ENCODE data around the gene RNASEH1. TPM values are rescaled to one million over a fixed set of nuclear protein-coding genes. Genes with fewer than 3 reads are reported as not detected.
"Not testable (repeated sequence)": the region's sequence is repeated elsewhere in the genome, so short reads cannot be mapped to it uniquely, and the experiment has no call there.

Gene RNASEH1
- total RNA-seq, 1 donor from 2014 or later = 26.8 TPM

DNA sequence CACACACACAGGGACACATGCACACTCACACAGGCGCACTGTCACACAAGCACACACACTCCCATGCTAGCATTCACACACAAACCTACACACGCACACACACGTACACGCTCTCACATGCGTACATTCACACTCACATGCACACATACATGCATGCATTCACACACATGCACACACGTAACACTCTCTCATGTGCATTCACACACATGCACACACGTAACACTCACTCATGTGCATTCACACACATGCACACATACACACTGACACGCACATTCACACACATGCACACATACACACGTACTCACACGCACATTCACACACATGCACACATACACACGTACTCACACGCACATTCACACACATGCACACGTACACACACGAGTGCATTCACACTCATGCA is 55.1 kb downstream of the RNASEH1 start:
- H3K27ac ChIP-seq = no peak overlapping the region
- Mint-ChIP-seq H3K9me3 (no peaks in the 10 kb centered on the region), H3K36me3 (peaks cover 28% of the 10 kb centered on the region), H3K27ac (peak overlapping the region; percentile 17), H3K27me3 (ENCODE audit: insufficient read depth, low read depth) (peaks cover 2% of the 10 kb centered on the region), H3K4me1 (no peaks in the 10 kb centered on the region), H3K4me3 (no peak overlapping the region)
- H3F3A ChIP-seq (ENCODE audit: low read depth) = no peaks in the 10 kb centered on the region
- TF ChIP-seq EZH2phosphoT487 (IDR thresholded peaks at IDR 0.05) = no peak
- no peak overlapping the region for H3K4me3 ChIP-seq
- no peaks in the 10 kb centered on the region for H3K4me1 ChIP-seq
- no peak overlapping the region for H3K4me2 ChIP-seq
- H4K20me1 ChIP-seq (ENCODE audit: low read depth) = no peaks in the 10 kb centered on the region
- no peak overlapping the region for H2AFZ ChIP-seq (replicated peaks)
- no peak for DNase-seq (ENCODE audit: low spot score)
- H3K9me3 ChIP-seq (ENCODE audit: low read depth) = no peaks in the 10 kb centered on the region
- no peaks in the 10 kb centered on the region for H3K79me2 ChIP-seq (ENCODE audit: low read depth)
- H3K9ac ChIP-seq = no peak overlapping the region
- no peaks in the 10 kb centered on the region for H3K36me3 ChIP-seq
- H3K27me3 ChIP-seq = no peaks in the 10 kb centered on the region

DNA sequence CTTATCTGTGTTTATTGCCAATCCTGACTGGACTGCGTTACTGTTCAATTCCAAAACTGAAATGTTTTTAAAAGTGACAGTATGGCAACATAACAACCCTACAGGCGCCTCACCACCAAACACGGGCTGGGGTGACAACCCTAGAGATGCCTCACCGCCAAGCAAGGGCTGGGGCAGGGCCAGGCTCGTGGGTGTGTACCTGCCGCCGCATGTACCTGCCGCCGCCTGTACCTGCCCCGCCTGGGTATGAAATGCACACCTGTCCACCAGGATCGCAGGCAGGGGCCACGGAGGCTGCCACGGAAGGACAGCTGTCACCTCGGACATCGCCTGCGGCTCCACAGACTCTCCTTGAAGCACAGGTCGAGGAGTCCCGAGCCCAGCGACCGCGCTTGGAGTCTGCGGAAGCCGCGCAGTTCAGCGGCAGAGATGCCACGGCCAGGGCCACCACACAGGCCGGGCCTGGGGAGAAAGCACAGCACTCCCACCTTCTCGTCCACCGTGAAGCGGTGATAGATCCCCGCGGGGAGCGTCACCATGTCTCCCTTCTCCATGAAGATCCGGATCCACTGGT is 57.7 kb downstream of the RNASEH1 start:
- TF ChIP-seq, protein P1, sequence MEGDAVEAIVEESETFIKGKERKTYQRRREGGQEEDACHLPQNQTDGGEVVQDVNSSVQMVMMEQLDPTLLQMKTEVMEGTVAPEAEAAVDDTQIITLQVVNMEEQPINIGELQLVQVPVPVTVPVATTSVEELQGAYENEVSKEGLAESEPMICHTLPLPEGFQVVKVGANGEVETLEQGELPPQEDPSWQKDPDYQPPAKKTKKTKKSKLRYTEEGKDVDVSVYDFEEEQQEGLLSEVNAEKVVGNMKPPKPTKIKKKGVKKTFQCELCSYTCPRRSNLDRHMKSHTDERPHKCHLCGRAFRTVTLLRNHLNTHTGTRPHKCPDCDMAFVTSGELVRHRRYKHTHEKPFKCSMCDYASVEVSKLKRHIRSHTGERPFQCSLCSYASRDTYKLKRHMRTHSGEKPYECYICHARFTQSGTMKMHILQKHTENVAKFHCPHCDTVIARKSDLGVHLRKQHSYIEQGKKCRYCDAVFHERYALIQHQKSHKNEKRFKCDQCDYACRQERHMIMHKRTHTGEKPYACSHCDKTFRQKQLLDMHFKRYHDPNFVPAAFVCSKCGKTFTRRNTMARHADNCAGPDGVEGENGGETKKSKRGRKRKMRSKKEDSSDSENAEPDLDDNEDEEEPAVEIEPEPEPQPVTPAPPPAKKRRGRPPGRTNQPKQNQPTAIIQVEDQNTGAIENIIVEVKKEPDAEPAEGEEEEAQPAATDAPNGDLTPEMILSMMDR (IDR thresholded peaks at IDR 0.05) = no peak
- TF ChIP-seq EZH2 (IDR thresholded peaks at IDR 0.05) (no peak), EZH2phosphoT487 (IDR thresholded peaks at IDR 0.05) (no peak)
- Histone ChIP-seq H3K4me2 (no peak overlapping the region), H3K4me3 (no peak overlapping the region), H3K79me2 (ENCODE audit: low read depth) (no peaks in the 10 kb centered on the region), H3K27me3 (no peaks in the 10 kb centered on the region), H3K9ac (no peak overlapping the region), H3K9me3 (ENCODE audit: low read depth) (no peaks in the 10 kb centered on the region), H3K4me1 (no peaks in the 10 kb centered on the region), H2AFZ (replicated peaks) (no peak overlapping the region), H3K36me3 (no peaks in the 10 kb centered on the region), H3F3A (ENCODE audit: low read depth) (no peaks in the 10 kb centered on the region), H4K20me1 (ENCODE audit: low read depth) (no peaks in the 10 kb centered on the region), H3K27ac (no peak overlapping the region)
- Mint-ChIP-seq H3K27ac (no peak overlapping the region), H3K27me3 (ENCODE audit: insufficient read depth, low read depth) (peaks cover 2% of the 10 kb centered on the region), H3K4me1 (peaks cover 6% of the 10 kb centered on the region), H3K4me3 (no peak overlapping the region), H3K36me3 (peaks cover 25% of the 10 kb centered on the region), H3K9me3 (no peaks in the 10 kb centered on the region)
- no peak for DNase-seq (ENCODE audit: low spot score)

DNA sequence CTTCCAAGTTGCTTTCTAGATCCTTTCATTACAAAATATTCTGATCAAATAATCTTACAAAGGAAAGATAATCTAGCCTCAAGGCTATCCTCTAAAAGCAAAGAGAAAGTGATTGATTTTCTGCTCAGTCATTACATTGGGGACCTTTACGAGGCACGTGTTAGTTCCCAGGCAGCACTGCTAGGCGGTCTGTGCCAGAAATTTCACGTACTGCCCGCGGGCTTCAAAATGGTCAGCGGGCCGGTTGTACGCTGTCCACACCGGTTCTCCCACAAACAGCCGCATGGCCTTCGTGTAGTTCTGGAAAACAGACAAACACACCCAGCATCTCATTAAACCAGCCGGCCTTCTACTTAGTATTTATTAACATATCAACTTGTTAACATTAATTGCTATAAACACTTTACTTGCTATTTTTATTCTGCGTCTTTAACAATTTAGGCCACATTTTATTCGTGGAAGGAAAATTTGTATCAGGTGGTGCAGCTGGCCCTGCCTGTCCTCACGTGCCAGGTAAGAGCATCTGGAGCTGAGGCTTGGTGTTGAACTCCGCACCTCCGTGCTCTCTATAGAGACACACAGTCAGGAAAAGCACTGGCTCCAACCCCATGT is 59.2 kb downstream of the RNASEH1 start:
- Histone ChIP-seq H3K4me3 (no peak overlapping the region), H3K4me2 (no peak overlapping the region), H4K20me1 (ENCODE audit: low read depth) (no peaks in the 10 kb centered on the region), H3K9ac (no peak overlapping the region), H3K4me1 (peaks cover 2% of the 10 kb centered on the region), H3K79me2 (ENCODE audit: low read depth) (no peaks in the 10 kb centered on the region), H2AFZ (replicated peaks) (no peak overlapping the region), H3F3A (ENCODE audit: low read depth) (peaks cover 5% of the 10 kb centered on the region), H3K36me3 (no peaks in the 10 kb centered on the region), H3K27ac (no peak overlapping the region), H3K27me3 (no peaks in the 10 kb centered on the region), H3K9me3 (ENCODE audit: low read depth) (no peaks in the 10 kb centered on the region)
- TF ChIP-seq, protein P1 (IDR thresholded peaks at IDR 0.05) = no peak
- no peak for TF ChIP-seq EZH2phosphoT487 (IDR thresholded peaks at IDR 0.05)
- H3K4me1 Mint-ChIP-seq = peaks cover 17% of the 10 kb centered on the region
- DNase-seq (ENCODE audit: low spot score) = no peak
- no peak overlapping the region for H3K27ac Mint-ChIP-seq
- no peaks in the 10 kb centered on the region for H3K27me3 Mint-ChIP-seq (ENCODE audit: insufficient read depth, low read depth)
- H3K9me3 Mint-ChIP-seq = no peaks in the 10 kb centered on the region
- H3K4me3 Mint-ChIP-seq = no peak overlapping the region
- H3K36me3 Mint-ChIP-seq = peaks cover 22% of the 10 kb centered on the region

DNA sequence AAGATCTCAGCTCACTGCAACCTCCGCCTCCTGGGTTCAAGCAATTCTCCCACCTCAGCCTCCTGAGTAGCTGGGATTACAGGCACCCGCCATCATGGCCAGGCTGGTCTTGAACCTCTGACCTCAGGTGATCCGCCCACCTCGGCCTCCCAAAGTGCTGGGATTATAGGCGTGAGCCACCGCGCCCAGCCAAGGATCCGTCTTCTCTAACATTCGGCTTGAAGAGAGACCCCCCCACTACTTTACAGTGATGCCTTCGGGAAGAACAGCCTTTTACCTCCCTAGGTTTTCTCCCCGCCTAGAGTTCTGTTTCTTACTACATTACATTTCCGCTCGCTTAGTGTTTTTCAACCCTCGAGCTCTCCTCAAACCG is 61.4 kb downstream of the RNASEH1 start:
- H2AFZ ChIP-seq (replicated peaks); H4K20me1 ChIP-seq (ENCODE audit: low read depth); H3K27me3 Mint-ChIP-seq (ENCODE audit: insufficient read depth, low read depth); H3K27ac ChIP-seq; H3K79me2 ChIP-seq (ENCODE audit: low read depth); H3F3A ChIP-seq (ENCODE audit: low read depth); H3K9ac ChIP-seq; DNase-seq (ENCODE audit: low spot score); H3K4me3 Mint-ChIP-seq; H3K4me1 ChIP-seq; H3K4me2 ChIP-seq; H3K27me3 ChIP-seq; H3K9me3 Mint-ChIP-seq; H3K36me3 ChIP-seq; H3K4me3 ChIP-seq; H3K9me3 ChIP-seq (ENCODE audit: low read depth): not testable (repeated sequence)
- Mint-ChIP-seq H3K4me1 (peaks cover 26% of the 10 kb centered on the region), H3K27ac (peak overlapping the region; percentile 57), H3K36me3 (peaks cover 19% of the 10 kb centered on the region)

Other genes starting within 250 kb of the RNASEH1 start
- 57.1 and 73.0 TPM in 2 replicates for gene EIPR1, start 180.5 kb downstream of the RNASEH1 start, total RNA-seq (ENCODE audit: low replicate concordance)
- 59.5 and 70.3 TPM in 2 replicates for gene TRAPPC12, start 178.6 kb downstream of the RNASEH1 start, total RNA-seq (ENCODE audit: low replicate concordance)
- gene ADI1, start 38.8 kb downstream of the RNASEH1 start, total RNA-seq (ENCODE audit: low replicate concordance) = 19.0 and 29.3 TPM in 2 replicates
- 5,433 and 5,441 TPM in 2 replicates for gene RPS7, start 16.9 kb upstream of the RNASEH1 start, total RNA-seq (ENCODE audit: low replicate concordance)
- not detected in 2 replicates for gene COLEC11, start 36.8 kb upstream of the RNASEH1 start, total RNA-seq (ENCODE audit: low replicate concordance)
- not detected in 2 replicates for gene ALLC, start 99.9 kb upstream of the RNASEH1 start, total RNA-seq (ENCODE audit: low replicate concordance)
- not detected in 2 replicates for gene DCDC2C, start 145.2 kb upstream of the RNASEH1 start, total RNA-seq (ENCODE audit: low replicate concordance)